Stimulated activated CD4-positive, alpha-beta T cell treated with anti-CD3 and anti-CD28 coated beads, Interleukin-2, amount 100 ng/mL, for 24 hours (primary cell): ENCODE data around the gene PCNT.
"Not testable (repeated sequence)": the region's sequence is repeated elsewhere in the genome, so short reads cannot be mapped to it uniquely, and the experiment has no call there.

ENCODE experiments used
- DNase-seq, 2 donors: peaks; one replicate each; pipeline ENCODE4 v3.0.0-alpha.2; 2020

Gene PCNT

GRCh38 chr21:46433116-46433515 lies 109.2 kb downstream of the PCNT start:
- DNase-seq, result not testable (repeated sequence)

DNA sequence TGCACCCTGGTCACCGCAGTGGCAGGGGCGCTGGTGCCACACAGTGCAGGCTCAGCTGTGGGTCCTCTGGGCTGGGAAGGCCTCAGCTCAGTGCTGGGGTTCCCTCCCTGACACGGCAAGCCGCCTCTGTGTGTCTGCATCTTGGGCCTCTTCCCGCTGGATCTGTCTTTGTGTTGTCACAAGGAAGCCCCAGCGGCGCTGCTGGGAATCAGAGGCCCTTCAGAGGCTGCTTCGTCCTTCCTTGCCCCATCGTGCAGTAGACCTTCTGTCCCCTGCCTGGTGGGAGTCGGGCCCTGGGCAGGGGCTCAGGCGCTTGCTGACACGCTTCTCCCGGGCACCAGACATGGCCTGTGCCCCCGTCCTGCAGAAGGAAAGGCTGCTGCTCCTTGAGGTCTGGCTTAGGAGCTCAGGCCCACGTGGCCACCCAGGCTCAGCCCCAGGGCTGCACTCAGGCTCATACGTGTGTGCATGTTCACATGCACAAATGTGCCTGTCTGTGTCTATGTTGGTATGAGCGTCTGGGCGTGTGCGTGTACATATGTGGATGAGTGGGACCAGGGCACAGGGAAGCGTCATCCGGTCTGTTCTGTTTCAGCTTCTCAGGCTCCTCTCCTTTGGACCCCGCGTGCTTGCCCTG lies 110.5 kb downstream of the PCNT start:
- no peak for DNase-seq

DNA sequence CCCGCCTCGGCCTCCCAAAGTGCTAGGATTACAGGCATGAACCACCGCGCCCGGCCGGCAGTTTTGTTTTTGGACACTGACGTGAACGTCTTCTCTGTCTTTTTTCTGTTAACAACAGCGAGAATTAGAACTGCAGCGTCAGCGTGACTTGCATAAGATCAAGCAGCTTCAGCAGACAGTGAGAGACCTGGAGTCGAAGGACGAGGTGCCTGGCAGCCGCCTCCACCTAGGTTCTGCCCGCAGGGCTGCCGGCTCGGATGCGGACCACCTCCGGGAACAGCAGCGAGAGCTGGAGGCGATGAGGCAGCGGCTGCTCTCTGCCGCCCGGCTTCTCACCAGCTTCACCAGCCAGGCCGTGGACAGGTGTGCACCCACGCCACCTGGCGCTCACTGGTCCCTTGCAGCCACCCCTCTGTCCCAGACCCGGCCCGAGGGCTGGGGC lies 111.9 kb downstream of the PCNT start:
- no peak for DNase-seq

- no peak for DNase-seq
Observed at GRCh38 chr21:46436621-46437020, 112.7 kb downstream of the PCNT start.

DNA sequence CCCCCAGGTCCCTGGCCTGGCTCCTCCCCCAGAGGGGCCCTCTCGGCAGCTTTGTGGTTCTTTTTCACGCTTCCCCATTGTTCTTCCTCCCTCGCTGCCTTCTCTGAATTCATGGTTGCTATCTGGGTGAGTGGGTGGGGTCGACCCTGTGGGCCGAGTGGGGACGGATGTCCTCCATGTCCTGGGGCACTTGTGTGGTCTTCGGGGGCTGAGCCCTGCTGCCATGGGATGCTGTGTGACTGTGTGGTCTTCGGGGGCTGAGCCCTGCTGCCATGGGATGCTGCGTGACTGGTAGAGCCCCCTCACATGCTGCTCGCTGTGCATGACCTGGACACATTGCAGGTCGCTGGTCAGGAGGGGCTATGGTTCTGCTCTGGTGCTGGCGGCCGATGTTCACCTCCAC lies 113.1 kb downstream of the PCNT start:
- DNase-seq, result no peak

- no peak for DNase-seq
Observed at GRCh38 chr21:46437511-46437910, 113.6 kb downstream of the PCNT start.

- DNase-seq, result no peak
Observed at GRCh38 chr21:46438241-46438640, 114.3 kb downstream of the PCNT start.

DNA sequence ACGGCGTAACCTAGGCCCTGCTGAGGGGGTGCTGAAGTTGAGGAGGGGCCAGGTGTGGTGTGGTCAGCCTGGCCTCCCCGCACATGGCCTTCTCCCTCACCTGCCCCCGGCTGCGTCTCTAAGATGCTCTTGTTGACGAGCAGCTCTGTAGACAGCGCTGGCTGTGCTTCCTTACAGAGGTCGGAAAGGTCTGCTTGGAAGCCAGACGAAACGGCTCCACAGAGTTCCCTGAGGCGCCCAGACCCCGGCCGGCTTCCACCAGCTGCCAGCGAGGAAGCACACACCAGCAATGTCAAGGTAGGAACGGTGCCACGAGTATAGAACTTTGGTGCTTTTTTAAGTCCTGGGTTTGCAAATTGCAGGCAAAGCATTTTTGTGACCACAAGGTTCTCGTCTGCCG lies 116.0 kb downstream of the PCNT start:
- DNase-seq, result no peak

DNA sequence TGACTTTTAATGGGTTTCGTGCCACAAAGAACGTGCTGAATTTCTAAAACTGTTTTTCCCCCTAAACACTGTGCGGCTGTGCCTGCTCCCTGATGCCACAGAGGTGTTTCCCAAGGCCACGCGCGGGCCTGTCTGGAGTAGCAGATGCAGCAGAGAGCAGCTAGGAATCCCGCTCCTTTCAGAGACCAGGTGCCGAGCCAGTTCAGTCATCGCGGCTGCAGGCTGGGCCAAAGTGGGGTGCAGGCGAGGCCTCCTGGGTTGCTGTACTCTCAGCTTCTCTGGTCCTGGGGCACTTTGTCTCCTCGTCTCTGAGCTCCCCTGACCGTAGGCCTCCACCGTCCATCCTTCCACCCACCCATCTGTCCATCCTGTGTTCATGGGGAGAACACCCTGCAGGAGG lies 117.4 kb downstream of the PCNT start:
- DNase-seq, result no peak

DNA sequence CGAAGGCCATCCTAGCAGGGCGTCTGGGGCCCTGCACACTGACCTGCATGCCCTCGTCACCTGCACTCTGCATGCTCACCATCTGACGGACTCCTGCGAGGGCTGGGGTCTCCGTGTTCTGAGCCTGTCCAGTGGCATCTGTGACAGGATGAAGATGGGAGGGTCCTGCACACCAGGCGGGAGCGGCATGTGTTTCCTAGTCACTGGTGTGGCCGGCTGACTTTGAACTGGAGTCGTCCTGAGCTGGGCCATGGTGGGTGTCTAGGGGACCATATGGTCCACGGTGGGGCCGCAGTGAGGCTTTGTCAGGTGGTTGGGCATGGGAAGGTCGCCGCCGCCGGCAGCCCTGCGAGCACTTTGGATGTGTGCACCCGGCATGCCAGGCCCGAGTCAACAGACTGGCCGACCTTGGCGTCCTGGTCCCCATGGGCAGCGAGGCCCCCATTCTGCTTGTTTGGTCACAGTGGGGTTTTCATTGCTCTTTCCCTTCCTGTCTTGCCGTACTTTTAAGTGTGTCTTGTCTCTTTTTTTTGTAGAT lies 118.1 kb downstream of the PCNT start:
- no peak for DNase-seq

GRCh38 chr21:46442938-46443337 lies 119.0 kb downstream of the PCNT start:
- DNase-seq, result no peak

DNA sequence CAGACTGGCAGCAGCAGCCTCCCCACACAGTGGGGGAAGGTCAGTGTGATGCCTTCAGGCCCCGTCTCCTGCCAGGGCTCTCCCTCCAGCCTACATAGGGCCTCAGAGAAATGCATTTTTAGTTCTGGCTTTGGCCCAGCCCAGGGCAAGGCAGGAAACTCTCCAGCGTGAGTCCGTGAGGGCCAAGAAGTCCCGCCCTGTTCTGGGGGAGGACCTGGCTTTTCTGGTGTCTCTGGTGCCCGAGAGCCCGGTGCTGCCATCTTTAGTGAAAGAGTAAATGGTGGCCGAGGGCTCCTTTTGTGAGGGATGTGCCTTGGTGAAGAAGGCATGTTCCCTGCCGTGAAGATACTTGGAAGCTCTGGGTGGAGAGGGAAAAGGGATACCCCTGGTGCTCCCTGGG lies 120.0 kb downstream of the PCNT start:
- no peak for DNase-seq

DNA sequence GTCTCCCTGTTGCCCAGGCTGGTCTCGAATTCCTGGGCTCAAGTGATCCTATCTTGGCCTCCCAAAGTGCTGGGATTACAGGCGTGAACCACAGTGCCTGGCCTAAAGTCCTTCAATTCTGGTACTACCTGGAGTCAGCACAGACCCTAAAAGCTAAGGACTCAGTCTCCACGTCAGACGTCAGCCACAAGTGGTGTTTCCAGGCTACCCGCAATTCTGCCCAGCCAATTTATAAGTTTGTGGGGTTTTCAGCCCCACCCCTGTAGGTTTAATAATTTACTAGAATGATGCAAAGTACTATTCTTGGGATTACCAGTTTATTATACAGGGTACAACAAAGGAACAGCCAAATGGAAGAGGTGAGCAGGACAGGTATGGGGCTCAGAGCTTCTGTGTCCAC lies 124.2 kb downstream of the PCNT start:
- DNase-seq, result no peak

- DNase-seq, result not testable (repeated sequence)
Observed at GRCh38 chr21:46448855-46449254, 124.9 kb downstream of the PCNT start.

DNA sequence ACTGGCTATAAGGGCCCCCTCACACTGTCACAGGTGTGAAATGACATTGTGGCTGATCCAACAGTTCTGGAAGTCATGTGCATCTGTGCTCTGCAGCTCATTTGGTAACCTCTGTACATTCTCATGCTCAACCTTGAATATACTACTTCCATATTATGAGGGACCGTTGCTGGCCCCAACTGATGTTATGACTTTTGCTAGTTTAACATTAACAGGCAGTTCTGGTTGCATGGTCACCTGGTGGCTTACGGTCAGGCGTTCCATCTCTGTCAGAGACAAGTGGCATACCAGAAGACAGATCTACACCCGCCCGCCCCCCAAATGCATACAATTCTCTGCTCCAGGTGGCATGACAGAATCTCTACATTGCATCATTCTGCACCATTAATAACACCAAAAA lies 128.8 kb downstream of the PCNT start:
- DNase-seq, result no peak

- no peak for DNase-seq
Observed at GRCh38 chr21:46454142-46454541, 130.2 kb downstream of the PCNT start.

DNA sequence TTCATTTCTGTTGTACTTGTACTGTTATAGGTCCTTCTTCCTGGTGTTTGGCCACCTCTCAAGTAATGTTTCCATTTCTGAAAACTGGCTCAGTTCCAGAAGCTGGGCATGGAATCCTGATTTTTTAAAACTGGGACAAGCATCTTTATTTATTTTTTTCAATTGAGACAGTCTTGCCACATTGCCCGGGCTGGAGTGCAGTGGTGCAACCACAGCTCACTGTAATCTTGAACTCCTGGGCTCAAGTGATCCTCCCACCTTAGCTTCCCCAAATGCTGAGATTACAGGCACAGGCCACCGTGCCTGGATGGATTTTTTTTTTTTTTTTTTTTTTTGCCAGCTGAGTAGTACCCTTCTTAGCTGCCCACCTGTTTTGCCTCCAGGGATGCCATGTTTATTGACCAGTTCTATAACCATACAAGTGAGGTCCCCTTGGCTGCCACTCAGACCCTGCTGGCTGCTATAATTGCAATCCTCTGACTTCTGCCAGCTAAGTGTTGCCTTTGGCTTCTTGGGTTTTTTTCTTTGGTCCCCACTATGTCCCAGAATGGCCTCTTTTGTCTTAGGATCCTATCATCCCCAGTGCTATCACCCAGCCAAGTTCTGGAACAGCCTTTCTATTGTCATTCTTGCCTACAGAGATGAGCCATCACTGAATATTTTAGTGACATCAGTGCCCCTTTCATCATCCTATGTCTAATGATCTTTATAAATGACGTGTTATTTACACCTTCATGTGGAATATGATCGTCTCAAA lies 130.9 kb downstream of the PCNT start:
- DNase-seq, result no peak

GRCh38 chr21:46455575-46456385 lies 131.8 kb downstream of the PCNT start:
- no peak for DNase-seq

- no peak for DNase-seq
Observed at GRCh38 chr21:46456750-46457149, 132.8 kb downstream of the PCNT start.

- DNase-seq, result peak in 1 of 2 donors; percentile 53
Observed at GRCh38 chr21:46457801-46458314, 133.9 kb downstream of the PCNT start.

GRCh38 chr21:46458315-46459023 lies 134.5 kb downstream of the PCNT start, which contains the start of gene DIP2A:
TSS of gene DIP2A (plus strand) at chr21:46458891. CDS start at chr21:46459132, 241 bp downstream.
- DNase-seq, result peak; percentile 91

DNA sequence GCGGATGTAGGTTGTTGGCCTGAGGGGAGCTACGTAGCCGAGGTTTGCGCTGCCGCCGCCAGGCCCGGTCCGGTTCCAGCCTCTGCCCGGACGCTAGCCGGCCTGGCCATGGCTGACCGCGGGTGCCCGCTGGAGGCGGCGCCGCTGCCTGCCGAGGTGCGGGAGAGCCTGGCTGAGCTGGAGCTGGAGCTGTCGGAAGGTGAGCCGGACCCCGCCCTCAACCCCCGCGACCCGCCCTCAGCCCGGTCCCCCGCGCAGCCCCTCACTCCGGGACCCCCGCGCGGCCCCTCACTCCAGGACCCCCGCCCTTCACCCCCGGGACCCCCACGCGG lies 135.0 kb downstream of the PCNT start:
- no peak for DNase-seq
